ENCODE measurements around the gene TTC12. TPM values are rescaled to one million over a fixed set of nuclear protein-coding genes. Genes with fewer than 3 reads are reported as not detected.

Gene TTC12
- total and polyA plus RNA-seq, 2 of the 8 experiments (the other 6 are each of a cell fraction or from before 2014, with no cell fraction given): 4.7 to 9.0 TPM

GRCh38 chr11:113389272-113389671 is 74.9 kb downstream of the TTC12 start (continued):
- TF ChIP-seq YY1 (IDR thresholded peaks at IDR 0.05; ENCODE audit: low read depth, low read length): no peak
- no peak for TF ChIP-seq JUN (IDR thresholded peaks at IDR 0.05; ENCODE audit: low read depth, low read length)
- no peak for TF ChIP-seq NANOG (IDR thresholded peaks at IDR 0.05; ENCODE audit: insufficient read depth, low read depth, low read length, poor library complexity, severe bottlenecking)
- no peak for TF ChIP-seq PHF8 (conservative IDR thresholded peaks at IDR 0.05; ENCODE audit: low read depth, low read length)
- no peak for TF ChIP-seq SUZ12 (IDR thresholded peaks at IDR 0.05; ENCODE audit: low read length)
